ENCODE results near the gene PPP2R3B.
"Not testable (repeated sequence)": the region's sequence is repeated elsewhere in the genome, so short reads cannot be mapped to it uniquely, and the experiment has no call there.

The PPP2R3B gene

DNA sequence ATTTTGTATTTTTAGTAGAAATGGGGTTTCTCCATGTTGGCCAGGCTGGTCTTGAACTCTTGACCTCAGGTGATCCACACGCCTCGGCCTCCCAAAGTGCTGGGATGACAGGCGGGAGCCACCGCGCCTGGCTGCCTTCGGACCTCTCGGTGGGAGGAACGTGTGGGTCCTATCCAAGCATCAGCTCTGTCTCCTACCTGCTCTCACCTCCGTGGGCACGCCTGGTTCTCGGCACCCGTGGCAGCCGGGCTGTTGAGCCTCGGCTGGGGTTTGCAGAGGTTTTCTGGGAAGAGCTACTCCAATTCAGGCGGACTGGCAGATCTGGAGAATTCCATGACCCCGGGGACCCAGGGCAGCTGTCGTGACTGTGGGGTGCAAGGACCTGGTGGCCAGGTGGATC lies 23.6 kb upstream of the PPP2R3B start:
- H3K4me3 ChIP-seq (ENCODE audit: low read length): no peak overlapping the region
- no peak for DNase-seq (ENCODE audit: low read depth, low spot score)

GRCh38 chrX:405149-405548 lies 18.4 kb upstream of the PPP2R3B start:
- H3K4me3 ChIP-seq (ENCODE audit: low read length): no peak overlapping the region
- DNase-seq (ENCODE audit: low read depth, low spot score): no peak

DNA sequence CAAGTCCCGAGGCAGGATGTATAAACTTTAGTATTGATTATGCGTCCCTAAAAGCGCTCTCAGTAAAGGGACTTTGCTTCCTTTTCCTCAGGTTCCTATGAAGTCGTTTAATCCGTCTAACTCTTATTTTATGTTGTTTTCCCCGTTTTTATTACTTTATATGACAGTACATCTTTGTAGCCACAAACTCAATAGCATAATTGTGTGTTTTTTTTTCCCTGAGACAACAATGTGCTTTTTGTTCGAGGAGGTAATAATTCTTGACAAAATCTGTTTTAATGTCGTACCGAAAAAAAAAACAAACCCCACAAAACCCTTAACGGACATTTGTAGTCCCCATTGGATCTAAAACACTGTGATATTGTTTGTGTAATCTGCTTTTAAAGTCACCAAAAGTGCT lies 17.9 kb upstream of the PPP2R3B start:
- DNase-seq (ENCODE audit: low read depth, low spot score): no peak

GRCh38 chrX:402857-403256 lies 16.1 kb upstream of the PPP2R3B start:
- DNase-seq (ENCODE audit: low read depth, low spot score): no peak
- H3K4me3 ChIP-seq (ENCODE audit: low read length): no peak overlapping the region

More for the DNA sequence above, 17.9 kb upstream of the PPP2R3B start:
- no peak overlapping the region for H3K4me3 ChIP-seq (ENCODE audit: low read length)

DNA sequence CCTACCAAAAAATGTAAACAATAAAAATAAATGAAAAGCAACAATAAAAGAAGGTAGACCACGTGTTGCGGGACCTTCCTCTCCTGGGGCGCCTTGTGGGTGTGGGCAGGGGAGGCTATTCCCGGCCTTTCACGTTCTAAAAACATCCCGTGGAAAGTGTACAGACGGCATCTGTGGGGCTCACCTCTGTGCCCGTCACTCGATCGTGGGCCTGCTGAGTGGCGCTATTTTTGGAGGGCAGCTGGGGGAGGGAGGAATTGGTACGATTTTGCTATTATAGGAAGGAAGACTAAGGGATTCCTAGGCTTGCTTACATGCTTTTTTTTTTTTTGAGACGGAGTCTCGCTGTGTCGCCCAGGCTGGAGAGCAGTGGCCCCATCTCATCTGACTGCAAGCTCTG lies 13.6 kb upstream of the PPP2R3B start:
- no peak overlapping the region for H3K4me3 ChIP-seq (ENCODE audit: low read length)
- no peak for DNase-seq (ENCODE audit: low read depth, low spot score)

GRCh38 chrX:397575-397974 lies 10.9 kb upstream of the PPP2R3B start:
- H3K4me3 ChIP-seq (ENCODE audit: low read length): no peak overlapping the region
- DNase-seq (ENCODE audit: low read depth, low spot score): no peak

- no peak overlapping the region for H3K4me3 ChIP-seq (ENCODE audit: low read length)
- no peak for DNase-seq (ENCODE audit: low read depth, low spot score)
Measured at GRCh38 chrX:394830-395229, 8.1 kb upstream of the PPP2R3B start.

GRCh38 chrX:392575-392846 lies 5.8 kb upstream of the PPP2R3B start:
- no peak overlapping the region for H3K4me3 ChIP-seq (ENCODE audit: low read length)
- DNase-seq (ENCODE audit: low read depth, low spot score): no peak

DNA sequence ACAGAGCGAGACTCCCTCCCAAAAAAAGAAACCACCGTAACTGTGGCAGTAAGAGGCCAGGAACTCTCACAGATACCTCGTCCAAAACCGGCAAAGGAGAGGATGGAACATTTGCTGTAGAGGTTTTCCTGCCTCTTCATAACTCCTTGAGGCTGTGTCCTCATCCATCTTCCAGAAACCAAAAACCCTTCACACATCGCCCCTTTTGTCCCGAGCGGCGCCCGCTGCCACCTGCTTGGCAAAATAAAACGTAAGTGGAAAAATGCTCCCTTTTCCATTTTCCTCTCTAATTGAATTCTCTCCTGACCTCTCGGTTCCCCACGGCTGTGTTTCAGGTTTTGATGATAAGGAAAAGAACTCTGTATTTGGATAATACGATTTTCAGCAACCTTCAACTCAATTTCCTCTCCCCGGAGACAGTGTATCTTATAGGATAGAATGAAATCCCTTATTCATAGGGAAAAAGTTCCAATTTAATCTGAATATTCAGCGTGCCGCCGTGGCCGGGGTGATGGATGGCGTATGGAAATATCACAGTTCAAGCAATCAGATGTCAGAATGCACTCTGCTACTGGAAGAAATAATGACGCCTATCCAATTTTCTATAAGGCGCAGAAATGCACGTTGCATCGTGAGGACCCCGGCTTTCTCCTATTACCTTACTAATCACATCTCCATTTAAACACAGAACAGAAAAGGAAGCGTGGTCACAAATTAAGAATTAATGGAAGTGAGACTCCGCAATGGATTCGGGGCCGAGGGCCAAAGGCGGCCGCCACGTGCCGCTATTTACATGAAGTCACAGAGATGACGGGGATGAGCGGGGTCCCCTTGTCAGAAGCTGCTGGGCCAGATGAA lies 5.2 kb upstream of the PPP2R3B start:
- no peak overlapping the region for H3K4me3 ChIP-seq (ENCODE audit: low read length)
- DNase-seq (ENCODE audit: low read depth, low spot score): no peak

- DNase-seq (ENCODE audit: low read depth, low spot score): no peak
- H3K4me3 ChIP-seq (ENCODE audit: low read length): no peak overlapping the region
Measured at GRCh38 chrX:390459-390858, 3.8 kb upstream of the PPP2R3B start.

DNA sequence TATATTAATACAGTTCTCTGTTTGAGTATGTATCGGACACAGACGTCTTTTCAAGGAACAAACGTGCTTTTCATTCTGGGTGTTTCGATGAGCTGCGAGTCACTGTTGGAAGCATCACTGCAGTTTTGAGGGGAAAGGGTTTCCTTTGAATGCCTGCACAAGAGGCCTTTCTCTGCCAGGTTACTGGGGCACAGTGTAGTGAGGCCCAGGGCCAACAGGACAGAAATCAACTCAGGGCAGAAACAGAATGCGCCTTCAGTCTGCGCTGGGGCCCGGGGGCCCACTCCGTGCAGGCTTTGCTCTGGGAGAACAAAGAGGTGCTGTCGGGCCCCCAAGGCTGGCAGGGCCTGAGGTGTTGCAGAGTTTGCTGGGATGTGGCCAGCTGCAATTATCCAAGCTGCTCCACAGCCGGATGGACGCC lies 2.3 kb upstream of the PPP2R3B start:
- DNase-seq (ENCODE audit: low read depth, low spot score): no peak
- no peak overlapping the region for H3K4me3 ChIP-seq (ENCODE audit: low read length)

DNA sequence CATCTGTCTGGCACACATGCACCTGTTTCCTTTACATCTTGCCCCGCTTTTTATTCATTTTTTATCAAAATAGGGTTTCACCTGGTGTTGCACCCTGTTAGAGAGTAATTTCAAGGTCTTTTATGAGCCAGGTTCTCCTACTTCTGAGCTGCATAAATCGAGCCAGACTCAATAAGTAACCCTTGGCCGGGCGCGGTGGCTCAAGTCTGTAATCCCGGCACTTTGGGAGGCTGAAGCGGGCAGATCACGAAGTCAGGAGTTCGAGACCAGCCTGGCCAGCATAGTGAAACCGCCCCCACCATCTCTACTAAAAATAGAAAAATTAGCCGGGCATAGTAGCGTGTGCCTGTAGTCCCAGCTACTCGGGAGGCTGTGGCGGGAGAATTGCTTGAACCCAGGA lies 1.0 kb upstream of the PPP2R3B start:
- peak overlapping the region; percentile 70 for H3K4me3 ChIP-seq (ENCODE audit: low read length)
- DNase-seq (ENCODE audit: low read depth, low spot score): no peak

- peak overlapping the region; percentile 70 for H3K4me3 ChIP-seq (ENCODE audit: low read length)
- DNase-seq (ENCODE audit: low read depth, low spot score): no peak
Measured at GRCh38 chrX:386239-386767, 404 bp downstream of the PPP2R3B start.

- peak overlapping the region; percentile 70 for H3K4me3 ChIP-seq (ENCODE audit: low read length)
- DNase-seq (ENCODE audit: low read depth, low spot score): not testable (repeated sequence)
Measured at GRCh38 chrX:385736-386135, 971 bp downstream of the PPP2R3B start.

DNA sequence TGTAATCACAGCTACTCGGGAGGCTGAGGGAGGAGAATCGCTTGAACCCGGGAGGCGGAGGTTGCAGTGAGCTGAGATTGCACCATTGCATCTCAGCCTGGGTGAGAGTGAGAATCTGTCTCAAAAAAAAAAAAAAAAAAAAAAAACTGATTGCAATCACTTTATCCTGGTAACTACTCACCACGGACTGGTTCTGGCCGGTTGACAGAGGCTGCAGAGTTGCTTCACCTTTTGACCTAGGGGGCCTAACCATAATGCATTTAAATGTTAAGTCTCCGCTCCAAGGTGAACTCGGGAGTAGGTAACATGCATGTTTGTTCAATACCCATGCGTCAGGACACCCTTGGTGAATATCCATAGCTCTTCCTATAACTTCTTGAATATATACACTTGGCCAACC lies 1.8 kb downstream of the PPP2R3B start:
- no peak overlapping the region for H3K4me3 ChIP-seq (ENCODE audit: low read length)
- DNase-seq (ENCODE audit: low read depth, low spot score): no peak

DNA sequence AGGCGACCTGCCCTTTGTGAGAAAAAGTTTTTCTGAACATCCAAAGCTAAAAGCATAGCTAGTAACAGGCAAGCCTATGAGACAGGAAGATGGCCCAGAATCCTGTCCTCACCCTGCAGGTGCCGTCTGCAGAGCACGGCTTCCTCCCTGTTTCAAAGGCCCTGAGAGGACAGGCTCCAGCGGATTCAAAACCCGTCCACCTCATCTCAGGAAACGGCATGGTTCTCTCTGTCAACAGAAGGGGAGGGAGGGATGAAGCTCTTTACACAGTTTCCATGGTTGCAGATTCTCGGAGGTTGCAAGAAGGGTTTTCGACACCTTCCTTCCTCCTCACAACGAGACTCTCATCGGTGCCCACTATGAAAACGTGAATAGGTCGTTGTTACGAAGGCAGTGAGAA lies 8.3 kb downstream of the PPP2R3B start:
- H3K4me3 ChIP-seq (ENCODE audit: low read length): no peak overlapping the region
- DNase-seq (ENCODE audit: low read depth, low spot score): peak; percentile 42

DNA sequence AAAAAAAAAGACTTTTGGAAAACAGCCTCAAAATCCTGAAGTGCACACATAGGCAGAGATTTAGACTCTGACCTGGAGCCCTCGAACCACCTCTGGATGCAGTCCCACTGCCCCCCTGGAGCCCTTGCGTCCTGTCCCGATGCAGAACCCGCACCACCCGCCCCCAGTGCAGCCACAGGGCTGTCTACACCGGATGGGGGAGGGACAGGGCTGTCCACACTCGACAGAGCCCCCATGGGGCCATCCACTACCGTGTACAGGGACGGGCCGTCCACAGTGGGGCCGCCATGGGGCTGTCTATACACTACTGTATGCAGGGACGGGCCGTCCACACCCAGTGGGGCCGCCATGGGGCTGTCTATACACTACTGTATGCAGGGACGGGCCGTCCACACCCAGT lies 10.5 kb downstream of the PPP2R3B start:
- H3K4me3 ChIP-seq (ENCODE audit: low read length); DNase-seq (ENCODE audit: low read depth, low spot score): not testable (repeated sequence)

DNA sequence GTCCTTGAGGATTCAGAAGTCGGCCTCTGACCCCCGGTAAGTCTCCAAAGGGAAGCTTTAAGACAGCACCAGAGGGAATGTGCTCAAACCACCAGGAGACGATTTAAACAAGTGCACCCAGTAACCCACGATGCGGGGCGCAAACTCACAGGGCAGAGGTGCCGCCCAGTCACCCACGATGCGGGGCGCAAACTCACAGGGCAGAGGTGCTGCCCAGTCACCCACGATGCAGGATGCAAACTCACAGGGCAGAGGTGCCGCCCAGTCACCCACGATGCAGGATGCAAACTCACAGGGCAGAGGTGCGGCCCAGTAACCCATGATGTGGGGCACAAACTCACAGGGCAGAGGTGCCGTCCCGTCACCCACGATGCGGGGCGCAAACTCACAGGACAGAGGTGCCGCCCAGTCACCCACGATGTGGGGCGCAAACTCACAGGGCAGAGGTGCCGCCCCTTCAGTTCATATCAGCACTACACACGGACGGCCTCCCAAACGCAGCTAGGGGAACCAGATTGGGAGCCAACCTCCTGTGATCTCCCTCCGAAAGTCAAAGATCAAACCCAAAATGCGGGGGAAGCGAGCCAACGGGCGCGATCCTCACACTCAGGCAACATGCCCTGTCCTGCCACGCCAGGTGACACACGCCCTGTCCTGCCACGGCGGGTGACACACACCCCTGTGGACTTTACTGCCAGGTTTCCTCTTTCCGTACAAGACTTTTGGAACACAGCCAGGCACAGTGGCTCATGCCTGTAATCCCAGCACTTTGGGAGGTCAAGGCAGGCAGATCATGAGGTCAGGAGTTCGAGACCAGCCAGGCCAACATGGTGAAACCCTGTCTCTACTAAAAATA lies 11.3 kb downstream of the PPP2R3B start:
- no peak for DNase-seq (ENCODE audit: low read depth, low spot score)
- no peak overlapping the region for H3K4me3 ChIP-seq (ENCODE audit: low read length)

GRCh38 chrX:374596-374995 lies 12.1 kb downstream of the PPP2R3B start:
- H3K4me3 ChIP-seq (ENCODE audit: low read length): peak overlapping the region; percentile 51
- DNase-seq (ENCODE audit: low read depth, low spot score): no peak

Data from Jurkat, Clone E6-1 (cell line).